ENCODE data around the gene REC8. TPM values are rescaled to one million over a fixed set of nuclear protein-coding genes. Genes with fewer than 3 reads are reported as not detected.

REC8 gene
- total RNA-seq, 1 experiment from 2014 or later, result 7.6 TPM

GRCh38 chr14:24188251-24189058 lies 16.6 kb downstream of the REC8 start, which contains the start of gene IPO4 (continued):
- TF ChIP-seq EZH2phosphoT487 (IDR thresholded peaks at IDR 0.05; ENCODE audit: borderline replicate concordance) (no peak), CBX3 (IDR thresholded peaks at IDR 0.05; ENCODE audit: low read depth) (peak; percentile 97), CEBPB (IDR thresholded peaks at IDR 0.05; ENCODE audit: low read depth) (no peak), POLR2A (IDR thresholded peaks at IDR 0.05; ENCODE audit: borderline replicate concordance, extremely low read depth, insufficient read depth, insufficient read length) (peak; percentile 88), JUND (IDR thresholded peaks at IDR 0.05) (0 out of 2 replicates have a peak, but pooled peaks have one; percentile 33), EZH2 (IDR thresholded peaks at IDR 0.05) (no peak)

DNA sequence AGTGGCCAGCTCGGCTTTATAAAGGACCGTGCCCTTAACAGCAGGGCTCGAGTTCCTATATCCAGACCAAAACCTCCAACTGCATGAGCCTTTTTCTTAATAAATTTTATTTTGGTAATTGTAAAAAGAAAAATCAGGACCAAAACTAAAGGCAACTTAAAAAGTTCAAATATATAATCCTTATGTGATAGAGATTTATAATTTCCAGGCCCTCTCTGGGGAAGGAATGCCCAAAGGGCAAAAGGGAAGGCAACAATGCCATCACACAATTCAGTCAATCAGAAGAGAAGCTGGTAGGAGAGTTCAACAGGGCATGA lies 17.1 kb downstream of the REC8 start:
- peak overlapping the region; percentile 89 to 94 for H3K4me3 ChIP-seq (replicated peaks in 1 of 2; ENCODE audit: low read depth in 1 of 2, low read length in 2 of 2)

More for the DNA sequence above, 17.1 kb downstream of the REC8 start:
- intact Hi-C loops (cut with micrococcal nuclease), result no loop called here
- POLR2A ChIA-PET, result interaction anchor here (0.8 to 1.6 kb wide), 7 partner anchors 24 to 95 kb away, joined by 3 to 5 read pairs (median 3); partner anchors contain the start of genes CHMP4A, DCAF11, EMC9 and NRL
- Histone ChIP-seq H3K4me1 (ENCODE audit: control insufficient read depth in 1 of 2, insufficient read depth in 2 of 2, low read length in 2 of 2) (peaks cover 16 to 18% of the 10 kb centered on the region in 2 experiments), H4K20me1 (ENCODE audit: insufficient read depth) (no peaks in the 10 kb centered on the region), H3K27ac (ENCODE audit: low read depth, low read length) (peak overlapping the region; percentile 98), H2AFZ (ENCODE audit: low read depth, low read length, poor library complexity, severe bottlenecking) (no peak overlapping the region), H3K4me2 (ENCODE audit: low read length) (peak overlapping the region; percentile 91), H3K27me3 (ENCODE audit: insufficient read depth, low read length) (no peaks in the 10 kb centered on the region), H3K79me2 (ENCODE audit: insufficient read depth, low read length) (peaks cover 46% of the 10 kb centered on the region), H3K36me3 (ENCODE audit: control insufficient read depth in 1 of 2, insufficient read depth in 2 of 2, low read length in 2 of 2) (peaks cover 33 to 41% of the 10 kb centered on the region in 2 experiments; a peak in 3 of 4 replicates), H3K9ac (ENCODE audit: low read length) (peak overlapping the region; percentile 77), H3K9me3 (ENCODE audit: control insufficient read depth in 1 of 2, insufficient read depth in 1 of 2, low read depth in 1 of 2, low read length in 2 of 2) (no peaks in the 10 kb centered on the region), H3K9me2 (ENCODE audit: insufficient read depth) (no peaks in the 10 kb centered on the region)
- ATAC-seq (no peak), DNase-seq (ENCODE audit: low read depth, low spot score) (no peak)
- no peak for TF ChIP-seq FOSL1 (IDR thresholded peaks at IDR 0.05; ENCODE audit: low read depth)
- TF ChIP-seq EZH2phosphoT487 (IDR thresholded peaks at IDR 0.05; ENCODE audit: borderline replicate concordance), result no peak
- TF ChIP-seq CEBPB (IDR thresholded peaks at IDR 0.05; ENCODE audit: low read depth), result no peak
- TF ChIP-seq TCF7L2 (IDR thresholded peaks at IDR 0.05; ENCODE audit: borderline replicate concordance, extremely low read depth, insufficient read depth, insufficient read length), result no peak
- no peak for TF ChIP-seq JUND (IDR thresholded peaks at IDR 0.05)
- RAD21 ChIA-PET (ENCODE audit: low non-redundant PET in 1 of 2, low total read pairs in 2 of 2, uncharacterized antibody in 2 of 2, unreplicated experiment in 2 of 2), result no interaction called here
- CTCF ChIA-PET, result interaction anchor here (0.8 to 1.5 kb wide), 2 partner anchors 28 to 242 kb away, joined by 3 to 4 read pairs; partner anchors contain the start of gene IRF9
- TSS peak; percentile 61 for BruUV-seq (replicated peaks)

Data from HCT116 (cell line).